WTC11 (cell line): ENCODE data around the gene RCAN2. TPM values are rescaled to one million over a fixed set of nuclear protein-coding genes. Genes with fewer than 3 reads are reported as not detected.

ENCODE experiments used
- ATAC-seq: fragments of 200-7000 bp; cut with Tn5 transposase; 2 replicates; pipeline ENCODE4 v1.10.0; 2021; ENCODE audit warnings: mild to moderate bottlenecking, moderate library complexity
- CTCF ChIA-PET: fragments of 300-600 bp; sonication (Branson Sonifier 250); formaldehyde crosslinking; loops from one replicate; lab custom pipeline; 2021; ENCODE audit warnings: antibody characterized with exemption; lab: Charles Lee
- POLR2A ChIA-PET: fragments of 350-600 bp; sonication (Branson Sonifier 250); formaldehyde crosslinking; loops from one replicate; lab custom pipeline; 2021; ENCODE audit warnings: antibody characterized with exemption; lab: Charles Lee
- DNase-seq: peaks from one replicate; pipeline ENCODE4 v3.0.0; 2021; ENCODE audit warnings: low spot score
- H3K27ac Mint-ChIP-seq: 2 replicates; pipeline ENCODE4 v1.8.0; 2021; ENCODE audit warnings: mixed read lengths
- H3K27me3 Mint-ChIP-seq: 2 replicates; pipeline ENCODE4 v1.8.0; 2021; ENCODE audit warnings: low read depth, mild to moderate bottlenecking, moderate library complexity, mixed read lengths
- H3K36me3 Mint-ChIP-seq: 2 replicates; pipeline ENCODE4 v1.8.0; 2021; ENCODE audit warnings: mixed read lengths
- H3K4me1 Mint-ChIP-seq: 2 replicates; pipeline ENCODE4 v1.8.0; 2022; ENCODE audit warnings: mixed read lengths
- H3K4me3 Mint-ChIP-seq: 2 replicates; pipeline ENCODE4 v1.8.0; 2021; ENCODE audit warnings: mild to moderate bottlenecking, moderate library complexity, mixed read lengths
- H3K9me3 Mint-ChIP-seq: 2 replicates; pipeline ENCODE4 v1.8.0; 2021; ENCODE audit warnings: mixed read lengths
- AFF4 ChIP-seq: sonication (generic); formaldehyde crosslinking; IDR thresholded peaks from 2 replicates; pipeline ENCODE4 v1.8.1; 2023; ENCODE audit warnings: mild to moderate bottlenecking, missing genetic modification reagents, borderline replicate concordance
- ATF2 ChIP-seq: sonication (generic); formaldehyde crosslinking; IDR thresholded peaks from 2 replicates; pipeline ENCODE4 v1.8.1; 2022; ENCODE audit warnings: low read depth, missing genetic modification reagents, borderline replicate concordance
- ERG ChIP-seq: fragments of 250-450 bp; sonication (Bioruptor Pico); IDR thresholded peaks from 2 replicates; pipeline ENCODE4 v1.8.0; 2021; ENCODE audit warnings: mild to moderate bottlenecking
- FOXP4 ChIP-seq: sonication (generic); formaldehyde crosslinking; IDR thresholded peaks from 2 replicates; pipeline ENCODE4 v1.8.0; 2022; ENCODE audit warnings: mild to moderate bottlenecking, missing genetic modification reagents
- MAX ChIP-seq: sonication (generic); formaldehyde crosslinking; IDR thresholded peaks from 2 replicates; pipeline ENCODE4 v1.8.0; 2022; ENCODE audit warnings: mild to moderate bottlenecking, missing genetic modification reagents
- NFE2L1 ChIP-seq: sonication (generic); formaldehyde crosslinking; IDR thresholded peaks from 2 replicates; pipeline ENCODE4 v1.8.1; 2023; ENCODE audit warnings: missing genetic modification reagents
- NR1H2 ChIP-seq: sonication (generic); formaldehyde crosslinking; IDR thresholded peaks from 2 replicates; pipeline ENCODE4 v1.9.0; 2021; ENCODE audit warnings: mild to moderate bottlenecking, moderate library complexity, missing genetic modification reagents
- NR2C2 ChIP-seq: sonication (generic); formaldehyde crosslinking; IDR thresholded peaks from 2 replicates; pipeline ENCODE4 v1.8.0; 2022; ENCODE audit warnings: mild to moderate bottlenecking, missing genetic modification reagents
- OVOL2 ChIP-seq: fragments of 250-450 bp; sonication (Bioruptor Pico); IDR thresholded peaks from 2 replicates; pipeline ENCODE4 v1.9.0; 2021; ENCODE audit warnings: mild to moderate bottlenecking, borderline replicate concordance
- PRRX2 ChIP-seq: fragments of 250-450 bp; sonication (Bioruptor Pico); IDR thresholded peaks from 2 replicates; pipeline ENCODE4 v1.8.0; 2021; ENCODE audit warnings: mild to moderate bottlenecking
- SMAD3 ChIP-seq: sonication (generic); formaldehyde crosslinking; IDR thresholded peaks from 2 replicates; pipeline ENCODE4 v1.8.0; 2022; ENCODE audit warnings: missing genetic modification reagents, mild to moderate bottlenecking, borderline replicate concordance
- TCF7 ChIP-seq: sonication (generic); formaldehyde crosslinking; IDR thresholded peaks from 2 replicates; pipeline ENCODE4 v1.8.0; 2022; ENCODE audit warnings: mild to moderate bottlenecking, low read depth, missing genetic modification reagents, moderate library complexity
- USF2 ChIP-seq: sonication (generic); formaldehyde crosslinking; IDR thresholded peaks from 2 replicates; pipeline ENCODE4 v1.8.1; 2023; ENCODE audit warnings: mild to moderate bottlenecking, missing genetic modification reagents, moderate library complexity
- ZBTB43 ChIP-seq: sonication (generic); formaldehyde crosslinking; IDR thresholded peaks from 2 replicates; pipeline ENCODE4 v1.8.1; 2023; ENCODE audit warnings: mild to moderate bottlenecking, missing genetic modification reagents
- ZNF138 ChIP-seq: sonication (generic); formaldehyde crosslinking; conservative IDR thresholded peaks from 2 replicates; pipeline ENCODE4 v1.8.1; 2022; ENCODE audit warnings: mild to moderate bottlenecking, moderate library complexity, missing genetic modification reagents
- ZNF396 ChIP-seq: fragments of 250-450 bp; sonication (Bioruptor Pico); IDR thresholded peaks from 2 replicates; pipeline ENCODE4 v1.8.0; 2021; ENCODE audit warnings: mild to moderate bottlenecking, moderate library complexity, borderline replicate concordance
- ZNF532 ChIP-seq: fragments of 250-450 bp; sonication (Bioruptor Pico); IDR thresholded peaks from 2 replicates; pipeline ENCODE4 v1.9.0; 2021; ENCODE audit warnings: mild to moderate bottlenecking, borderline replicate concordance
- ZSCAN18 ChIP-seq: fragments of 250-450 bp; sonication (Bioruptor Pico); IDR thresholded peaks from 2 replicates; pipeline ENCODE4 v2.1.2; 2022; ENCODE audit warnings: mild to moderate bottlenecking, moderate library complexity
- total RNA-seq: library from RNA; stranded (reverse); gene quantifications from 3 replicates; pipeline ENCODE4 v1.2.3, GENCODE V29; 2021

The RCAN2 gene
- total RNA-seq, 1 experiment from 2014 or later, result 3.9 TPM

GRCh38 chr6:46299253-46299652 is 192.0 kb downstream of the RCAN2 start (continued):
- TF ChIP-seq PRRX2 (CRISPR knock-in tag), result no peak
- TF ChIP-seq USF2 (CRISPR knock-in tag), result no peak
- no peak for TF ChIP-seq ZNF532 (CRISPR knock-in tag)
- TF ChIP-seq ZNF396, result no peak
- TF ChIP-seq ZBTB43 (CRISPR knock-in tag), result no peak
- no peak for TF ChIP-seq ZSCAN18
- no peak for TF ChIP-seq TCF7 (CRISPR knock-in tag)
- TF ChIP-seq ATF2 (CRISPR knock-in tag), result no peak
- TF ChIP-seq NR2C2, result no peak
- no peak for TF ChIP-seq ZNF138 (CRISPR knock-in tag)
- no peak for TF ChIP-seq AFF4 (CRISPR knock-in tag)
- no peak for TF ChIP-seq NFE2L1

- Mint-ChIP-seq H3K27ac (no peak overlapping the region), H3K9me3 (peaks cover 3% of the 10 kb centered on the region), H3K36me3 (no peaks in the 10 kb centered on the region), H3K27me3 (no peaks in the 10 kb centered on the region), H3K4me3 (no peak overlapping the region), H3K4me1 (peaks cover 8% of the 10 kb centered on the region)
- no peak for DNase-seq
- ChIA-PET CTCF (no interaction called here), POLR2A (interaction anchor here (0.5 kb wide), 1 partner anchor 53 kb away, joined by 5 read pairs; no protein-coding TSS in a partner anchor)
- no peak for ATAC-seq
- no peak for TF ChIP-seq ERG (CRISPR knock-in tag)
- TF ChIP-seq USF2 (CRISPR knock-in tag), result no peak
- TF ChIP-seq SMAD3, result no peak
- no peak for TF ChIP-seq MAX
- TF ChIP-seq NR1H2 (CRISPR knock-in tag), result no peak
- no peak for TF ChIP-seq OVOL2
- TF ChIP-seq PRRX2 (CRISPR knock-in tag), result no peak
- no peak for TF ChIP-seq FOXP4
Measured at GRCh38 chr6:46296586-46296985, 194.7 kb downstream of the RCAN2 start.
